GM23338 (cell line): ENCODE results near the gene UNKL.

Experiments
- CREB1 ChIP-seq: fragments of 250-450 bp; sonication (Bioruptor Pico); IDR thresholded peaks from 2 replicates; pipeline ENCODE4 v1.5.0; 2020; ENCODE audit warnings: low read depth, mild to moderate bottlenecking, moderate library complexity
- CTCF ChIP-seq, 2 experiments: fragments of 200-600 bp in 1 of 2; sonication (generic) in 1 of 2; conservative IDR thresholded peaks; 2 replicates each; pipeline versions ENCODE4 v1.5.1 to v1.6.1; 2016 to 2017; ENCODE audit warnings: antibody characterized with exemption in 2 of 2, low read depth in 2 of 2, mild to moderate bottlenecking in 2 of 2, moderate library complexity in 1 of 2
- ETS1 ChIP-seq: IDR thresholded peaks from 2 replicates; pipeline ENCODE4 v1.6.1; 2016; ENCODE audit warnings: antibody characterized with exemption
- EZH2 ChIP-seq: fragments of 200-600 bp; sonication (generic); IDR thresholded peaks from one replicate; pipeline ENCODE4 v1.8.0; 2017; ENCODE audit warnings: antibody characterized with exemption, mild to moderate bottlenecking, low read depth; ENCODE audit not compliant: unreplicated experiment
- EZH2phosphoT487 ChIP-seq: fragments of 200-600 bp; sonication (generic); IDR thresholded peaks from one replicate; pipeline ENCODE4 v1.8.1; 2018; ENCODE audit warnings: antibody characterized with exemption; ENCODE audit not compliant: unreplicated experiment
- JUNB ChIP-seq: IDR thresholded peaks from one replicate; pipeline ENCODE4 v1.6.1; 2016; ENCODE audit warnings: antibody characterized with exemption; ENCODE audit not compliant: unreplicated experiment
- NANOG ChIP-seq: IDR thresholded peaks from 2 replicates; pipeline ENCODE4 v1.6.1; 2016; ENCODE audit warnings: antibody characterized with exemption, borderline replicate concordance
- POLR2AphosphoS5 ChIP-seq: IDR thresholded peaks from 2 replicates; pipeline ENCODE4 v1.6.1; 2016; ENCODE audit warnings: antibody characterized with exemption, low read depth
- REST ChIP-seq: IDR thresholded peaks from one replicate; pipeline ENCODE4 v1.6.1; 2018; ENCODE audit warnings: antibody characterized with exemption; ENCODE audit not compliant: unreplicated experiment
- STAT1 ChIP-seq: IDR thresholded peaks from one replicate; pipeline ENCODE4 v1.6.1; 2016; ENCODE audit warnings: antibody characterized with exemption; ENCODE audit not compliant: unreplicated experiment
- ZNF114 ChIP-seq: fragments of 250-450 bp; sonication (Bioruptor Pico); IDR thresholded peaks from 2 replicates; pipeline ENCODE4 v1.5.0; 2020; ENCODE audit warnings: mild to moderate bottlenecking, moderate library complexity
- ZNF331 ChIP-seq: fragments of 250-450 bp; sonication (Bioruptor Pico); IDR thresholded peaks from 2 replicates; pipeline ENCODE4 v1.5.0; 2020; ENCODE audit warnings: low read depth, mild to moderate bottlenecking, moderate library complexity
- ZNF462 ChIP-seq: fragments of 250-450 bp; sonication (Bioruptor Pico); IDR thresholded peaks from 2 replicates; pipeline ENCODE4 v1.5.0; 2020; ENCODE audit warnings: mild to moderate bottlenecking, moderate library complexity

- TF ChIP-seq CTCF (conservative IDR thresholded peaks at IDR 0.05; ENCODE audit: low read depth in 2 of 2): peak; percentile 71 to 82
- TF ChIP-seq REST: no peak
- TF ChIP-seq EZH2: no peak
- TF ChIP-seq POLR2AphosphoS5: peak; percentile 22
- TF ChIP-seq EZH2phosphoT487: no peak
- TF ChIP-seq JUNB: no peak
- no peak for TF ChIP-seq ZNF114
- peak; percentile 67 for TF ChIP-seq CREB1 (CRISPR knock-in tag)
- 0 out of 2 replicates have a peak, but pooled peaks have one; percentile 8 for TF ChIP-seq ETS1
- no peak for TF ChIP-seq STAT1
- no peak for TF ChIP-seq NANOG
- no peak for TF ChIP-seq ZNF462 (CRISPR knock-in tag)
- TF ChIP-seq ZNF331 (CRISPR knock-in tag): 0 out of 2 replicates have a peak, but pooled peaks have one; percentile 12
These were observed 596 bp downstream of the UNKL start for GRCh38 chr16:1413684-1414531.
